Heart left ventricle (tissue), 16 donors: Measurements from ENCODE around the gene HIVEP1. TPM values are rescaled to one million over a fixed set of nuclear protein-coding genes. Genes with fewer than 3 reads are reported as not detected.

Source experiments
- ATAC-seq, 4 donors: fragments of 200-7000 bp; cut with Tn5 transposase; one replicate each; pipeline ENCODE4 v1.9.1; 2020 to 2022; ENCODE audit warnings: moderate library complexity in 4 of 4, mild to moderate bottlenecking in 3 of 4, moderate number of reproducible peaks in 1 of 4
- DNase-seq, 5 donors: peaks; one replicate each; pipeline ENCODE4 v3.0.0-alpha.2; 2020
- H3K27ac ChIP-seq, 12 donors: fragments of 200-600 bp; sonication (generic) in 4 of 12; one replicate each; pipeline versions ENCODE4 v1.5.0 to v1.8.0; 2016 to 2022; ENCODE audit warnings: mild to moderate bottlenecking in 2 of 12
- H3K27me3 ChIP-seq, 9 donors: fragments of 200-600 bp; sonication (generic) in 2 of 9; one replicate each; pipeline versions ENCODE4 v1.5.1 to v1.8.0; 2016 to 2022; ENCODE audit warnings: mild to moderate bottlenecking in 3 of 9
- H3K36me3 ChIP-seq, 9 donors: fragments of 200-600 bp; sonication (generic) in 2 of 9; one replicate each; pipeline versions ENCODE4 v1.5.0 to v1.8.0; 2018 to 2022; ENCODE audit warnings: mild to moderate bottlenecking in 2 of 9
- H3K4me1 ChIP-seq, 12 donors: fragments of 200-600 bp; sonication (generic) in 4 of 12; one replicate each; pipeline versions ENCODE4 v1.5.0 to v1.8.0; 2016 to 2022; ENCODE audit warnings: mild to moderate bottlenecking in 3 of 12
- H3K4me3 ChIP-seq, 12 donors: fragments of 200-600 bp; sonication (generic) in 4 of 12; one replicate each; pipeline versions ENCODE4 v1.5.0 to v1.8.0; 2017 to 2022; ENCODE audit warnings: mild to moderate bottlenecking in 9 of 12, moderate library complexity in 4 of 12
- H3K9me3 ChIP-seq, 12 donors: fragments of 200-600 bp; sonication (generic) in 4 of 12; one replicate each; pipeline versions ENCODE4 v1.5.0 to v1.8.0; 2016 to 2022; ENCODE audit warnings: mild to moderate bottlenecking in 1 of 12
- POLR2A ChIP-seq, 2 donors: fragments of 450-650 bp; IDR thresholded peaks; one replicate each; pipeline ENCODE4 v1.6.1; 2017; ENCODE audit warnings: antibody characterized with exemption in 2 of 2, mild to moderate bottlenecking in 2 of 2, moderate library complexity in 2 of 2
- WGBS, 4 donors: extraction: QIAGEN DNeasy Blood & Tissue Kit in 2 of 4; methylation state at CpG; one replicate each; pipeline versions ENCODE4 v1.1.5 to v1.1.7; 2013 to 2018; 5-methylcytosine and 5-hydroxymethylcytosine counted together
- intact Hi-C, 10 donors: fragments of 100-400 bp; cut with DNase I; formaldehyde crosslinking; loops; one replicate each; pipeline versions ENCODE4 v1.11.1 to v1.14.2; 2022
- polyA plus RNA-seq, 2 donors: library from polyadenylated mRNA; stranded (reverse); fragments of 200-250 nt; gene quantifications; one replicate each; pipeline ENCODE4 v1.2.3, GENCODE V29; 2013
- total RNA-seq, 9 donors: library from RNA; depleted of rRNA in 2 of 9; stranded (reverse); fragments of >200 nt in 2 of 9; fragmentation: NEBNext Ultra II Directional in 3 of 9; extraction: Animal tissue kit (Norgen Biotek cat#: 25700) in 3 of 9; gene quantifications; one replicate each; pipeline versions ENCODE4 v1.1.0 to v1.2.4, GENCODE V29; 2016 to 2023
- TF ChIP-seq, protein P1 (sequence below), 12 donors: fragments of 200-600 bp; sonication (generic) in 4 of 12; IDR thresholded peaks; one replicate each; pipeline versions ENCODE4 v1.5.0 to v1.8.0; 2018 to 2022; ENCODE audit warnings: antibody characterized with exemption in 12 of 12, mild to moderate bottlenecking in 5 of 12
- donor health status: ischemic (EF 13 %, LVEDD 7.1; RV severe dilation, severe dysfunction).
- donor health status: healthy with polysubstance abuse.
- donor health status: DM: no; HTN: yes; CAD: no.
- donor health status: DM: no; HTN: no; CAD: no.
- donor health status: ischemic (EF 25% LVEDD 6.9; RV normal size, moderate dysfunction).
- donor health status: ischemic (EF 25% LVEDD 5.7; RV mildly dilated, moderate dysfunction).
- donor health status: healthy.
- donor health status: DM: yes; HTN: yes; CAD: no.
- donor health status: ischemic (EF 35%, LVEDD 5.7; RV mildly dilated, moderate dysfunction).
- donor health status: nonischemic (EF 11% LVEDD 7.7; RV severe dilation, severe dysfunction).
- donor health status: DM: yes; HTN: yes; CAD: no.
- donor health status: PGD.
- donor health status: ischemic (EF 29% LVEDD 5.4; RV normal size, mild dysfunction).
- donor health status: nonischemic (EF 23%, LVEDD 6.1; RV moderate dilation, normal function).

HIVEP1 gene
- total and polyA plus RNA-seq, 11 donors = 3.5 to 22.8 (median 12.5) TPM

- Histone ChIP-seq H3K4me3 (no peak overlapping the region), H3K9me3 (no peaks in the 10 kb centered on the region), H3K4me1 (peaks cover 0 to 36% (median 6%) of the 10 kb centered on the region in 12 donors), H3K36me3 (no peaks in the 10 kb centered on the region), H3K27ac (peak overlapping the region in 1 of 12 donors; percentile 65), H3K27me3 (no peaks in the 10 kb centered on the region)
- TF ChIP-seq POLR2A (IDR thresholded peaks at IDR 0.05) = no peak
- TF ChIP-seq, protein P1, sequence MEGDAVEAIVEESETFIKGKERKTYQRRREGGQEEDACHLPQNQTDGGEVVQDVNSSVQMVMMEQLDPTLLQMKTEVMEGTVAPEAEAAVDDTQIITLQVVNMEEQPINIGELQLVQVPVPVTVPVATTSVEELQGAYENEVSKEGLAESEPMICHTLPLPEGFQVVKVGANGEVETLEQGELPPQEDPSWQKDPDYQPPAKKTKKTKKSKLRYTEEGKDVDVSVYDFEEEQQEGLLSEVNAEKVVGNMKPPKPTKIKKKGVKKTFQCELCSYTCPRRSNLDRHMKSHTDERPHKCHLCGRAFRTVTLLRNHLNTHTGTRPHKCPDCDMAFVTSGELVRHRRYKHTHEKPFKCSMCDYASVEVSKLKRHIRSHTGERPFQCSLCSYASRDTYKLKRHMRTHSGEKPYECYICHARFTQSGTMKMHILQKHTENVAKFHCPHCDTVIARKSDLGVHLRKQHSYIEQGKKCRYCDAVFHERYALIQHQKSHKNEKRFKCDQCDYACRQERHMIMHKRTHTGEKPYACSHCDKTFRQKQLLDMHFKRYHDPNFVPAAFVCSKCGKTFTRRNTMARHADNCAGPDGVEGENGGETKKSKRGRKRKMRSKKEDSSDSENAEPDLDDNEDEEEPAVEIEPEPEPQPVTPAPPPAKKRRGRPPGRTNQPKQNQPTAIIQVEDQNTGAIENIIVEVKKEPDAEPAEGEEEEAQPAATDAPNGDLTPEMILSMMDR (IDR thresholded peaks at IDR 0.05) = no peak
- 58 to 65% (median 61%) methylated on average over 5 of the region's 5 CpGs for WGBS, 4 donors
- DNase-seq (peak in 1 of 5 donors; percentile 61), ATAC-seq (peak; percentile 66 to 89 (median 82))
- intact Hi-C loops = no loop called here
These were observed 46.3 kb downstream of the HIVEP1 start for GRCh38 chr6:12058172-12058961.

DNA sequence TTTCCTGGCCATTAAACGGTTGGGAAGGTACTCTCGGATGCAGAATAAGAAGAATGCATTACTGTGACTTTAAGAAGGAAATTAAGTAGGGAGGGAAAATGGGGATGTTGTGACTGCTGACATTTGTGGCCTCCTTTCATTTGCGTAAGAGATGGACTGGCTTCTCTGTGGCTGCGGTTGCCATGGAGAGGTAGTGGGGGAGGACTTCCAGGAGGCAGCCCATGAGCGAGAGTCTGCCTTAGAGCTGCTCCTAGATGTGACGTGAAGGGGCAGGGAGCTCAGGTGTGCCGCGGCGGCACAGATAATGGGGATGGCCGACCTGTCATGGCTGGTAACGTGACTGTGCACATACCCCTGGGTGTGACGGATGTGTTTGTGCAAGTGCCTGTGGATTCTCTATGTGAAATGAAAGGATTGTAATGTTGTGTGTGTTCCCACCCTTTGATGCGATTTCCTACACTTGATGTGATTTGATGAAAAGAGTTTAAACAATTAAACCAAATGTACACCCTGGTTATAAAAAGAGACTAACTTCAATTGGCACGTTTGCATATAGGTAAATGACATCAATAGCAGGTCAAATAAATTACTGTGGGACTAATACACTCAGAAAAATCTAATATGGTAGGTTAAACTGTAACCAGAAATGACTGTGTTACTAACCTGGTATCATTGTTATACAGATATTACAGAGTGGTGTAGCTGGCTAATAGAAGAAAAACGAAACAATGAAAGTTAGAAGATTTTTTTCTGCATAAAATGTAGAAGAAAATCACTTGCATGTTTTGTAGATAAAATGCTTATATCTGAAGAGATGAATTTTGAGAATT, 48.9 kb downstream of the HIVEP1 start:
- Histone ChIP-seq H3K36me3 (no peaks in the 10 kb centered on the region), H3K9me3 (no peaks in the 10 kb centered on the region), H3K27ac (peak overlapping the region in 1 of 12 donors; percentile 14), H3K4me3 (peak overlapping the region in 3 of 12 donors; percentile 4 to 38 (median 13)), H3K27me3 (no peaks in the 10 kb centered on the region), H3K4me1 (peaks cover 0 to 50% (median 10%) of the 10 kb centered on the region in 12 donors)
- ATAC-seq (peak; percentile 62 to 83 (median 80)), DNase-seq (peak; percentile 49 to 74 (median 70))
- TF ChIP-seq, protein P1 (IDR thresholded peaks at IDR 0.05) = no peak
- WGBS, 4 donors = 73 to 79% (median 76%) methylated on average over 15 of the region's 15 CpGs
- intact Hi-C loops = loop anchor here in 1 of 10 donors (10.0 kb wide), 1 partner anchor 174 kb away; no protein-coding TSS in a partner anchor

GRCh38 chr6:12062605-12063004, 50.5 kb downstream of the HIVEP1 start:
- Histone ChIP-seq H3K4me1 (peaks cover 0 to 52% (median 18%) of the 10 kb centered on the region in 12 donors), H3K27me3 (no peaks in the 10 kb centered on the region)
- no peak for ATAC-seq

More at GRCh38 chr6:12062605-12063004, 50.5 kb downstream of the HIVEP1 start:
- DNase-seq = no peak
- WGBS, 4 donors = 97 to 99% (median 98%) methylated on average over 5 of the region's 5 CpGs
- intact Hi-C loops = loop anchor here in 1 of 10 donors (10.0 kb wide), 1 partner anchor 172 kb away; no protein-coding TSS in a partner anchor
- H3K36me3 ChIP-seq = no peaks in the 10 kb centered on the region
- no peak overlapping the region for H3K27ac ChIP-seq
- TF ChIP-seq, protein P1 (IDR thresholded peaks at IDR 0.05) = no peak
- no peak for TF ChIP-seq POLR2A (IDR thresholded peaks at IDR 0.05)
- no peaks in the 10 kb centered on the region for H3K9me3 ChIP-seq
- H3K4me3 ChIP-seq = no peak overlapping the region
